Neuronal stem cell (in vitro differentiated cells): ENCODE measurements around the gene CIBAR2.

Source experiments
- DNase-seq: peaks from one replicate; pipeline ENCODE4 v3.0.0-alpha.2; 2013; ENCODE audit warnings: low spot score
- H2AFZ ChIP-seq: one replicate; pipeline ENCODE4 v1.6.1; 2013; ENCODE audit warnings: mild to moderate bottlenecking, low read length, inconsistent platforms
- H2AK5ac ChIP-seq: 2 replicates; pipeline ENCODE4 v1.6.1; 2013; ENCODE audit warnings: low read depth, mild to moderate bottlenecking, inconsistent platforms, low read length, moderate library complexity, mixed read lengths
- H2BK120ac ChIP-seq: 2 replicates; pipeline ENCODE4 v1.6.1; 2013; ENCODE audit warnings: low read depth, mild to moderate bottlenecking, inconsistent platforms, low read length, moderate library complexity, mixed read lengths
- H2BK12ac ChIP-seq: one replicate; pipeline ENCODE4 v1.6.1; 2013; ENCODE audit warnings: low read length, inconsistent platforms
- H2BK15ac ChIP-seq: 2 replicates; pipeline ENCODE4 v1.6.1; 2013; ENCODE audit warnings: mild to moderate bottlenecking, low read length, inconsistent platforms, mixed read lengths
- H2BK5ac ChIP-seq: one replicate; pipeline ENCODE4 v1.6.1; 2013; ENCODE audit warnings: inconsistent platforms, mild to moderate bottlenecking, low read length, moderate library complexity
- H3K14ac ChIP-seq: one replicate; pipeline ENCODE4 v1.6.1; 2013; ENCODE audit warnings: low read length, inconsistent platforms
- H3K18ac ChIP-seq: 2 replicates; pipeline ENCODE4 v1.6.1; 2013; ENCODE audit warnings: low read length, inconsistent platforms
- H3K23ac ChIP-seq: 2 replicates; pipeline ENCODE4 v1.6.1; 2013; ENCODE audit warnings: low read depth, mild to moderate bottlenecking, mixed read lengths, low read length, inconsistent platforms; ENCODE audit not compliant: poor library complexity
- H3K27ac ChIP-seq: replicated peaks from 3 replicates; pipeline ENCODE4 v1.5.1; 2013; ENCODE audit warnings: low read length, inconsistent platforms
- H3K27me3 ChIP-seq, 3 experiments: 2 replicates each; pipeline ENCODE4 v1.6.1; 2013; ENCODE audit warnings: low read length in 3 of 3, mild to moderate bottlenecking in 2 of 3, inconsistent platforms in 1 of 3, low read depth in 1 of 3, mixed read lengths in 1 of 3, moderate library complexity in 1 of 3; ENCODE audit not compliant: control insufficient read depth in 3 of 3, insufficient read depth in 3 of 3
- H3K36me3 ChIP-seq, 2 donors: replicated peaks in 1 of 2; 2 replicates each; pipeline ENCODE4 v1.6.1; 2013; ENCODE audit warnings: low read length in 2 of 2; ENCODE audit not compliant: control insufficient read depth in 2 of 2, insufficient read depth in 2 of 2
- H3K4ac ChIP-seq: 2 replicates; pipeline ENCODE4 v1.6.1; 2013; ENCODE audit warnings: inconsistent platforms, mild to moderate bottlenecking, low read length, moderate library complexity
- H3K4me1 ChIP-seq, 2 donors: 1 replicate in 1 of 2; 2 replicates in 1 of 2; pipeline ENCODE4 v1.6.1; 2013; ENCODE audit warnings: low read length in 2 of 2, low read depth in 1 of 2; ENCODE audit not compliant: control insufficient read depth in 2 of 2, insufficient read depth in 1 of 2
- H3K4me2 ChIP-seq: one replicate; pipeline ENCODE4 v1.6.1; 2013; ENCODE audit warnings: mild to moderate bottlenecking, low read length, inconsistent platforms; ENCODE audit not compliant: insufficient read depth, poor library complexity, severe bottlenecking
- H3K4me3 ChIP-seq, 2 donors: 2 replicates each; pipeline ENCODE4 v1.5.1; 2013; ENCODE audit warnings: low read length in 2 of 2, mild to moderate bottlenecking in 2 of 2, inconsistent platforms in 1 of 2, moderate library complexity in 1 of 2
- H3K79me1 ChIP-seq: one replicate; pipeline ENCODE4 v1.6.1; 2013; ENCODE audit warnings: low read depth, mild to moderate bottlenecking, inconsistent platforms, low read length, moderate library complexity
- H3K9ac ChIP-seq: one replicate; pipeline ENCODE4 v1.6.1; 2013; ENCODE audit warnings: mild to moderate bottlenecking, low read depth, low read length, inconsistent platforms; ENCODE audit not compliant: poor library complexity
- H3K9me3 ChIP-seq, 2 donors: replicated peaks in 1 of 2; 2 replicates each; pipeline versions ENCODE3 to v1.6.1; 2013; ENCODE audit warnings: low read length in 2 of 2, mild to moderate bottlenecking in 2 of 2, inconsistent platforms in 1 of 2, low read depth in 1 of 2, mixed read lengths in 1 of 2, moderate library complexity in 1 of 2; ENCODE audit not compliant: control insufficient read depth in 2 of 2, insufficient read depth in 1 of 2
- H4K8ac ChIP-seq: one replicate; pipeline ENCODE4 v1.6.1; 2013; ENCODE audit warnings: low read depth, mild to moderate bottlenecking, inconsistent platforms, low read length, moderate library complexity
- H4K91ac ChIP-seq: one replicate; pipeline ENCODE4 v1.6.1; 2013; ENCODE audit warnings: low read length, low read depth, mild to moderate bottlenecking, inconsistent platforms; ENCODE audit not compliant: poor library complexity
- WGBS, 2 donors: extraction: QIAGEN DNeasy Blood & Tissue Kit; methylation state at CpG; one replicate each; pipeline ENCODE4 v1.1.7; 2013; ENCODE audit warnings: missing lambda C conversion rate in 2 of 2, mixed read lengths in 1 of 2; ENCODE audit not compliant: insufficient read length in 2 of 2, insufficient replicate concordance in 1 of 2; ENCODE audit errors: extremely low coverage in 2 of 2; 5-methylcytosine and 5-hydroxymethylcytosine counted together

CIBAR2 gene

DNA sequence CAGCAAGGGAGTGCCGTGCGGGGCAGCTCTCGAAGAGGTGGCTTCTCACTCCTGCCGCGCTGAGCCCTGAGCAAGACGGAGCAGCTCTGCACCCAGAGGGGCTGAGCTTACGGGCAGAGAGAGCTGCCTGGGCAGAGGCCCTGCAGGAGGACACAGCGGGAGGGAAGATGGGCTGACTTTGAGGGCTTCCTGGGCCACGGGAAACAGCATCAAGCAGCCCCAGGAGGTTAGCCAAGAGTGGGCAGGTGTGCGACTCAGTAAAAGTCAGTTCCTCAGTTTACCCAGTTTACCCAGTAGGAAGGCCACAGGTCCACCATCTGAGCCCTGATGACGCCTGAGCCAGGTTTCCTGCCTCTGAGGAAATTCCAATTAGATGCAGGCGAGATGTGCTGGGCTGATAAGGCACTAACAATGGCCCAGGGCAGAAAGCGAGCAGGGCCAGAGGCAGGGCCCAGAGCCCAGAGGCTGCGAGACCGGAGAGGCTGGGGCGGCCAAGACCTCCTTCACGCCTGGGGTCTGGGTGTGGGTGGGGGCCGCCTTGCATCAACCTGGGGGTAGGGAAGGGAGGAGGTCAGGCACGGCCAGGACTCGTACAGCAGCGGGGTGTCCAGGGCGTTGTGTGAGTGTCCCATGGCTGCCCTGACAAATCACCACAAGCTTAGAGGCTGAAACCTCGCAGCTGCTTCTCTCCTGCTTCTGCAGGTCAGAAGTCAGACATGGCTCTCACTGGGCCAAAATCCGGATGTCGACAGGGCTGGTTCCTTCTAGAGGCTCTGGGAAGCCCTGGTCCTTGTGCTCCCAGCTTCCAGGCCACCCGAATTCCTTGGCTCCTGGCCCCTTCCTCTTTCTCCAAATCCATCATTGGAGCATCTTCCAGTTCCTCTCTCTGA is 32.0 kb upstream of the CIBAR2 start:
- no peak overlapping the region for H2AFZ ChIP-seq
- no peak overlapping the region for H4K8ac ChIP-seq
- peaks cover 0 to 11% (median 0%) of the 10 kb centered on the region in 3 experiments for H3K27me3 ChIP-seq
- WGBS, 2 donors, result no CpG with 5 or more reads among the region's 26 CpGs
- H3K23ac ChIP-seq, result peak overlapping the region; percentile 2
- peaks cover 6 to 28% of the 10 kb centered on the region in 2 donors for H3K4me1 ChIP-seq
- H2AK5ac ChIP-seq, result no peak overlapping the region
- no peaks in the 10 kb centered on the region for H3K9me3 ChIP-seq
- no peak overlapping the region for H3K14ac ChIP-seq
- DNase-seq, result no peak
- no peak overlapping the region for H3K4me3 ChIP-seq
- no peak overlapping the region for H3K4me2 ChIP-seq
- H3K79me1 ChIP-seq, result no peaks in the 10 kb centered on the region
- peak overlapping the region; percentile 55 for H2BK120ac ChIP-seq
- H4K91ac ChIP-seq, result peak overlapping the region; percentile 74
- no peaks in the 10 kb centered on the region for H3K36me3 ChIP-seq
- H2BK5ac ChIP-seq, result no peak overlapping the region
- no peak overlapping the region for H2BK15ac ChIP-seq
- peak overlapping the region; percentile 35 for H3K18ac ChIP-seq
- no peak overlapping the region for H2BK12ac ChIP-seq
- no peak overlapping the region for H3K27ac ChIP-seq
- no peak overlapping the region for H3K9ac ChIP-seq
- no peak overlapping the region for H3K4ac ChIP-seq

DNA sequence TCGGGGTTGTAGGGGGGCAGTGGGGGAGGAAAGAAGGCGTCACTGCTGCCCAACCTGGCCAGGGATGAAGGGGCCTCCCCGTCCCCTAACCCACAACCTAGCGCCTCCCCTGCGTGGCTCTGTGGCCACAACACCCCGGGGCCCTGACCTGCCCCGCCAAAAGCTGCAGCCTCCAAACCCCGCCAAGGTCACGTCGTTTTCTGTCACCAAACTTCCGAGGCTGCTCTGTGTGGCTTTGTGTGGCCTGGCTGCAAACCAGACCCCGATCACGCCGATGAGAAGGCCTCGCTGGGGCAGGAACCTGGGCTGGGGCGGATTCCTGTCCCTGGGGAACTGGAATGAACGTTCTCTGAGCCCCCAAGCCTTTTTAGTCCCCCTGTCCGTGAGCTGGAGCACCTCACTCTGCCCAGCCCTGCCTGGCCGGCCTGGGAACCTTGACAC is 30.5 kb upstream of the CIBAR2 start:
- Histone ChIP-seq H3K4me3 (no peak overlapping the region), H2BK12ac (peak overlapping the region; percentile 75), H3K4ac (no peak overlapping the region), H3K23ac (no peak overlapping the region), H2BK5ac (peak overlapping the region; percentile 87), H2BK15ac (peak overlapping the region; percentile 54), H4K8ac (no peak overlapping the region), H3K9ac (peak overlapping the region; percentile 50), H3K9me3 (no peaks in the 10 kb centered on the region), H3K27ac (no peak overlapping the region), H3K4me2 (no peak overlapping the region), H2BK120ac (no peak overlapping the region), H2AFZ (peak overlapping the region; percentile 62), H4K91ac (no peak overlapping the region), H3K79me1 (no peaks in the 10 kb centered on the region), H3K36me3 (no peaks in the 10 kb centered on the region), H3K4me1 (peaks cover 6 to 32% of the 10 kb centered on the region in 2 donors), H3K14ac (peak overlapping the region; percentile 9), H3K18ac (peak overlapping the region; percentile 77), H3K27me3 (peaks cover 0 to 4% (median 0%) of the 10 kb centered on the region in 3 experiments), H2AK5ac (peak overlapping the region; percentile 73)
- DNase-seq, result no peak
- no CpG with 5 or more reads among the region's 19 CpGs for WGBS, 2 donors

- no peak overlapping the region for H3K23ac ChIP-seq
- no CpG with 5 or more reads among the region's 7 CpGs for WGBS, 2 donors
Observed at GRCh38 chr16:85142129-85142513, 29.8 kb upstream of the CIBAR2 start.

GRCh38 chr16:85141491-85142128 is 29.3 kb upstream of the CIBAR2 start:
- DNase-seq, result no peak
- no peak overlapping the region for H3K4me3 ChIP-seq
- H2BK120ac ChIP-seq, result no peak overlapping the region
- no peaks in the 10 kb centered on the region for H3K9me3 ChIP-seq
- H3K4me1 ChIP-seq, result peaks cover 7 to 34% of the 10 kb centered on the region in 2 donors
- peak overlapping the region; percentile 3 for H3K23ac ChIP-seq
- H3K14ac ChIP-seq, result no peak overlapping the region
- no peak overlapping the region for H3K27ac ChIP-seq
- peak overlapping the region; percentile 78 for H2AK5ac ChIP-seq
- no peak overlapping the region for H2BK5ac ChIP-seq
- no peak overlapping the region for H2AFZ ChIP-seq
- no peak overlapping the region for H3K4me2 ChIP-seq
- H3K4ac ChIP-seq, result no peak overlapping the region
- H3K9ac ChIP-seq, result no peak overlapping the region
- no peak overlapping the region for H2BK12ac ChIP-seq
- H3K27me3 ChIP-seq, result peaks cover 0 to 4% (median 0%) of the 10 kb centered on the region in 3 experiments
- no peak overlapping the region for H4K8ac ChIP-seq
- WGBS, 2 donors, result no CpG with 5 or more reads among the region's 17 CpGs
- H3K36me3 ChIP-seq, result no peaks in the 10 kb centered on the region
- no peaks in the 10 kb centered on the region for H3K79me1 ChIP-seq
- H3K18ac ChIP-seq, result peak overlapping the region; percentile 3
- no peak overlapping the region for H4K91ac ChIP-seq
- peak overlapping the region; percentile 19 for H2BK15ac ChIP-seq

More at GRCh38 chr16:85142129-85142513, 29.8 kb upstream of the CIBAR2 start:
- Histone ChIP-seq H2BK15ac (peak overlapping the region; percentile 19), H3K4me3 (no peak overlapping the region), H2BK5ac (peak overlapping the region; percentile 87), H4K8ac (no peak overlapping the region), H2AK5ac (peak overlapping the region; percentile 78), H3K79me1 (no peaks in the 10 kb centered on the region), H2BK12ac (no peak overlapping the region), H2AFZ (no peak overlapping the region), H3K4me2 (no peak overlapping the region), H3K18ac (peak overlapping the region; percentile 3), H3K9ac (no peak overlapping the region), H3K14ac (no peak overlapping the region), H3K27ac (no peak overlapping the region), H2BK120ac (no peak overlapping the region), H3K9me3 (no peaks in the 10 kb centered on the region), H3K4ac (no peak overlapping the region), H3K36me3 (no peaks in the 10 kb centered on the region), H3K27me3 (peaks cover 0 to 4% (median 0%) of the 10 kb centered on the region in 3 experiments), H3K4me1 (peaks cover 7 to 34% of the 10 kb centered on the region in 2 donors), H4K91ac (no peak overlapping the region)
- no peak for DNase-seq
